Kidney epithelial cell (primary cell): ENCODE data around the gene CAMK2N2. TPM values are rescaled to one million over a fixed set of nuclear protein-coding genes. Genes with fewer than 3 reads are reported as not detected.

Experiments used
- DNase-seq: peaks from one replicate; pipeline ENCODE4 v3.0.0-alpha.2; 2010; ENCODE audit warnings: low read depth
- H3K27me3 ChIP-seq: 2 replicates; pipeline ENCODE4 v1.6.0; 2011; ENCODE audit warnings: low read length; ENCODE audit not compliant: control insufficient read depth, insufficient read depth
- H3K36me3 ChIP-seq: 2 replicates; pipeline ENCODE4 v1.5.1; 2011; ENCODE audit warnings: low read length; ENCODE audit not compliant: control insufficient read depth, insufficient read depth
- H3K4me3 ChIP-seq: 2 replicates; pipeline ENCODE4 v1.5.1; 2011; ENCODE audit warnings: low read depth, mild to moderate bottlenecking, control low read depth, low read length
- total RNA-seq: library from RNA; depleted of rRNA; stranded (reverse); fragments of >200 nt; gene quantifications from 2 replicates; pipeline ENCODE4 v1.2.3, GENCODE V29; 2015
- TF ChIP-seq, protein P1 (sequence below): IDR thresholded peaks from 2 replicates; pipeline ENCODE4 v1.5.1; 2011; ENCODE audit warnings: mild to moderate bottlenecking, moderate library complexity, low read length, control low read depth, inconsistent platforms; ENCODE audit not compliant: insufficient read depth, poor library complexity, severe bottlenecking

CAMK2N2 gene
- total RNA-seq, 1 donor from 2014 or later, result 0.67 TPM

DNA sequence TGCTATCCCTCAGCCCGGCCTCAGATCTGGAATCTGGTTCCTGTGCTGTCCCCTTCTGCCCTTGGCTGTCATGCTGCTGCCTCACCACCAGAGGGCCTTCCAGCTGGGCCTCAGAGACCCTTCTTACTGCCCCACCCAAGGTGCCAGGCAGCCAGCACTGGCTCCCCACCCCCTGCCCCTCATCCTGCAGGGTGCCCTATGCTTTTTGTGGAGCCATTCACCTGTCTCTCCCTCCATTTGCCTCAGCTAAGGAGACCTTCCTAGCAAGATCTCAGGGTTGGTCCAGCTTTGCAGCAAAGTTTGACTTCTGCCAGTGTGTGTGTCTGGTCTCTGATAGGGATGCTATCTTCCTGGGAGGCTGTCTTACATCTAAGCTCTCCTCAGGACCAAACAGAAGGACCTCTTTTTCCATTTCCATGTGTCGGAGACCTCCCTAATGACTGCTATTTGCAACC is 33.8 kb downstream of the CAMK2N2 start:
- Histone ChIP-seq H3K4me3 (no peak overlapping the region), H3K27me3 (peaks cover 50% of the 10 kb centered on the region), H3K36me3 (no peaks in the 10 kb centered on the region)
- no peak for DNase-seq
- TF ChIP-seq, protein P1, sequence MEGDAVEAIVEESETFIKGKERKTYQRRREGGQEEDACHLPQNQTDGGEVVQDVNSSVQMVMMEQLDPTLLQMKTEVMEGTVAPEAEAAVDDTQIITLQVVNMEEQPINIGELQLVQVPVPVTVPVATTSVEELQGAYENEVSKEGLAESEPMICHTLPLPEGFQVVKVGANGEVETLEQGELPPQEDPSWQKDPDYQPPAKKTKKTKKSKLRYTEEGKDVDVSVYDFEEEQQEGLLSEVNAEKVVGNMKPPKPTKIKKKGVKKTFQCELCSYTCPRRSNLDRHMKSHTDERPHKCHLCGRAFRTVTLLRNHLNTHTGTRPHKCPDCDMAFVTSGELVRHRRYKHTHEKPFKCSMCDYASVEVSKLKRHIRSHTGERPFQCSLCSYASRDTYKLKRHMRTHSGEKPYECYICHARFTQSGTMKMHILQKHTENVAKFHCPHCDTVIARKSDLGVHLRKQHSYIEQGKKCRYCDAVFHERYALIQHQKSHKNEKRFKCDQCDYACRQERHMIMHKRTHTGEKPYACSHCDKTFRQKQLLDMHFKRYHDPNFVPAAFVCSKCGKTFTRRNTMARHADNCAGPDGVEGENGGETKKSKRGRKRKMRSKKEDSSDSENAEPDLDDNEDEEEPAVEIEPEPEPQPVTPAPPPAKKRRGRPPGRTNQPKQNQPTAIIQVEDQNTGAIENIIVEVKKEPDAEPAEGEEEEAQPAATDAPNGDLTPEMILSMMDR, result peak; percentile 87

DNA sequence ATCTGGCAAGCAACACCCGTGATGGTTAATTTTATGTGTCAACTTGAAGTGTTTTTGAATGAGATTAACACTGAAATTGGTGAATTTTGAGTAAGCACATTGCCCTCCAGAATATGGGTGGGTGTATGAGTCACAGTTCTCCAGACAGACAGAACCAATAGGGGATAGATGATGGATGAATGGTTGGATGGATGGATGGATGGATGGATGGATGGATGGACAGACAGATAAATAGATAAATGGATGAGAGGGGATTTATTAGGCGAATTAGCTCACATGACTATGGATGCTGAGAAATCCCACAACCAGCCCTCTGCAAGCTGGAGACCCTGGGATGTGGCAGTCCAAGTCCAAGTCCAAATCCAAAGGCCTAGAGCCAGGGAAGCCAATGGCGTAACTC is 37.4 kb downstream of the CAMK2N2 start:
- DNase-seq, result no peak
- no peaks in the 10 kb centered on the region for H3K36me3 ChIP-seq
- H3K27me3 ChIP-seq, result peaks cover 16% of the 10 kb centered on the region
- TF ChIP-seq, protein P1, result no peak
- H3K4me3 ChIP-seq, result no peak overlapping the region

DNA sequence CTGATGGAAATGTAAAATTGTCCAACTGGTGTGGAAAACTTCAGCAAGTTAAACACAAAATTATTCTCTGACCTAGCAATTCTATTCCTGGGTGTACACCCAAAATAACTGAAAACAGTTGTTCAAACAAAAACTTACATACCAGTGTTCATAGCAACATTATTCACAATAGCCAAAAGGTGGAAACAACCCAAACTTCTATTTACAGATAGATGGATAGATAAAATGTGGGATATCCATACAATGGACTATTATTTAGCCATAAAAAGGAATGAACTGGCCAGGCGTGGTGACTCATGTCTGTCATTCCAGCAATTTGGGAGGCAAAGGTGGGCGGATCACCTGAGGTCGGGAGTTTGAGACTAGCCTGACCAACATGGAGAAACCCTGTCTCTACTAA is 38.8 kb downstream of the CAMK2N2 start:
- TF ChIP-seq, protein P1, result no peak
- no peaks in the 10 kb centered on the region for H3K36me3 ChIP-seq

DNA sequence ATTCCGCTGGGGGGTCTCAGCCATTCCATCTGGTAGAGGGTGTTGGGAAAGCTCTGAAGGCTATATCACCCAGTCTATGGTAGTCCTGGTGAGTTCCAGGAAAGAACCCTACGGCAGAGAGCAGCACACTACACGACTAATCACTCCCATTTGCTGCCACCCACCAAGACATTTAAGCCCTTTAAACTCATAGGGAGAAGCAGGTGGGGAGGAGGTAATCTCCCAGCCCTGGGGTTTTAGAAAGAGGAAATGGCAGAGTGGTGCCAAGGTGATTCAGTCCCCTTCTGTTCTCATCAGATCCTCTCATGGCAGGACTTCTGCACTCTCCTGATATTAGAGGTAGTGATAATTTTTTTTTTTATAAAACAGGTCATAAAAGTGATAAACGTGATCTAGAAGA is 42.5 kb downstream of the CAMK2N2 start:
- H3K4me3 ChIP-seq, result no peak overlapping the region
- no peak for DNase-seq
- TF ChIP-seq, protein P1, result no peak
- H3K36me3 ChIP-seq, result no peaks in the 10 kb centered on the region
- H3K27me3 ChIP-seq, result no peaks in the 10 kb centered on the region

More for the DNA sequence above, 38.8 kb downstream of the CAMK2N2 start:
- Histone ChIP-seq H3K27me3 (peaks cover 2% of the 10 kb centered on the region), H3K4me3 (no peak overlapping the region)
- no peak for DNase-seq

DNA sequence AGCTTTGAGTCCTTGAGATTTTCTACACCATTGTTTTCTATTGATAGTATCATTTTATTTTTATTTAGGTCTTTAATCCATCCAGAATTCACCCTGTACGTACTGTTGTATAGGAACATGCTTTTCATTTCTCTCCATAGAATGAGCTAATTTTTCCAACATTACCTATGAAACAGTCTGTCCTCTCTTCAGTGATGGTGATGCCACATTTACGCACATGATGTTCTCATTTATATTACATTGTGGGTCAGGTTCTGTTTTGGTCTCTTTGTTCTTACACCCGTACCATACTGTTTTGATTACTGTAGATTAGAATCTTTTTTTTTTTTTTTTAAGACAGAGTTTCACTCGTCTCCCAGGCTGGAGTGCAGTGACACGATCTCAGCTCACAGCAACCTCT is 49.6 kb downstream of the CAMK2N2 start:
- Histone ChIP-seq H3K27me3 (peaks cover 2% of the 10 kb centered on the region), H3K36me3 (no peaks in the 10 kb centered on the region), H3K4me3 (no peak overlapping the region)
- TF ChIP-seq, protein P1, result no peak
- no peak for DNase-seq

DNA sequence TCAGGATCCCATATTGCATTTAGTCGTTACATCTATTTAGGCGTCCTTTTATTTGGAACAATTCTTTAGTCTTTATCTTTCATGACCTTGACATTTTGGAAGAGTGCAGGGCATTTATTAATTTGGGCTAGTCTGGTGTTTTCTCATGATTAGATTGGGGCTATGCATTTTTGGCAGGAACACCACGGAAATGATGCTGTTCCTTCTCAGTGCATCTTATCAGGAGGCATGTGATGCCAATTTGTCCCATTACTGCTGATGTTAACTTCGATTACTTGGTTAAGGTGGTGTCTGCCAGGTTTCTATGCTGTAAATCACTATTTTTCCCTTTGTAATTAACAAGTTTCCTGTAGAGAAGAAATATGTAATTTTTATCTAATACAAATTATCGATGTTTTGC is 50.1 kb downstream of the CAMK2N2 start:
- Histone ChIP-seq H3K4me3 (no peak overlapping the region), H3K27me3 (peaks cover 4% of the 10 kb centered on the region), H3K36me3 (no peaks in the 10 kb centered on the region)
- no peak for DNase-seq
- TF ChIP-seq, protein P1, result no peak
